ENCODE results near the gene CDH20. TPM values are rescaled to one million over a fixed set of nuclear protein-coding genes. Genes with fewer than 3 reads are reported as not detected.

CDH20 gene
- polyA plus RNA-seq, 1 donor (not counting 4 experiments of a cell fraction or from before 2014, with no cell fraction given): not detected

DNA sequence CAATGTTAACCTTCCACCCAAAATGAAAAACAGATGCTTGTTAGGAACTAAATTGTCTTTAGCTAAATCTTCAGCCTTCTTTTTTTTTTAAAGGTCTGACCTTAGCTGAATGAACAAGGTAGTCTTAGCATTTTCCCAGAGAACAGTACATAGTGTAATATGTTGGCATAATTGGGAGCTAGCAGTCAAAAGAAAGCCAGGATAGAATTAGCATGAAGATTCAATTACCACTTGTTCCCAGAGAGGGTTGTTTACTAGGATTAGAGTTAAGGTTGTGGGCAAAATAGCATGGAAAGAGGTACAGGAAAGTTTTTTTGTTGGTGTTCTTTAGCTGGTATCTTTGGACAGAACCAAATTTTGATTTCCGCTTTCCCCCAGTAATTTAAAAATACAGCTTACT is 6.9 kb downstream of the CDH20 start:
- H3K9me3 ChIP-seq (ENCODE audit: control insufficient read depth, low read depth, low read length): no peaks in the 10 kb centered on the region
- dilution Hi-C loops (cut with MboI; ENCODE audit: extremely low pct_ligation_motif_present, low sequenced_read_pairs): no loop called here
- H3K27me3 ChIP-seq (ENCODE audit: control insufficient read depth, extremely low read depth, insufficient read depth, low read length): peaks cover 3% of the 10 kb centered on the region
- H3K4me1 ChIP-seq (ENCODE audit: control insufficient read depth, extremely low read depth, insufficient read depth, low read length): no peaks in the 10 kb centered on the region
- TF ChIP-seq, protein P1, sequence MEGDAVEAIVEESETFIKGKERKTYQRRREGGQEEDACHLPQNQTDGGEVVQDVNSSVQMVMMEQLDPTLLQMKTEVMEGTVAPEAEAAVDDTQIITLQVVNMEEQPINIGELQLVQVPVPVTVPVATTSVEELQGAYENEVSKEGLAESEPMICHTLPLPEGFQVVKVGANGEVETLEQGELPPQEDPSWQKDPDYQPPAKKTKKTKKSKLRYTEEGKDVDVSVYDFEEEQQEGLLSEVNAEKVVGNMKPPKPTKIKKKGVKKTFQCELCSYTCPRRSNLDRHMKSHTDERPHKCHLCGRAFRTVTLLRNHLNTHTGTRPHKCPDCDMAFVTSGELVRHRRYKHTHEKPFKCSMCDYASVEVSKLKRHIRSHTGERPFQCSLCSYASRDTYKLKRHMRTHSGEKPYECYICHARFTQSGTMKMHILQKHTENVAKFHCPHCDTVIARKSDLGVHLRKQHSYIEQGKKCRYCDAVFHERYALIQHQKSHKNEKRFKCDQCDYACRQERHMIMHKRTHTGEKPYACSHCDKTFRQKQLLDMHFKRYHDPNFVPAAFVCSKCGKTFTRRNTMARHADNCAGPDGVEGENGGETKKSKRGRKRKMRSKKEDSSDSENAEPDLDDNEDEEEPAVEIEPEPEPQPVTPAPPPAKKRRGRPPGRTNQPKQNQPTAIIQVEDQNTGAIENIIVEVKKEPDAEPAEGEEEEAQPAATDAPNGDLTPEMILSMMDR (optimal IDR thresholded peaks at IDR 0.05 in 1 of 3, IDR thresholded peaks at IDR 0.05 in 1 of 3, conservative IDR thresholded peaks at IDR 0.05 in 1 of 3; ENCODE audit: extremely low read depth in 1 of 3, insufficient read depth in 2 of 3, low read length in 3 of 3): no peak
- no peak for TF ChIP-seq EZH2 (IDR thresholded peaks at IDR 0.05; ENCODE audit: low read length)
- no peak for DNase-seq (ENCODE audit: low read depth, low spot score)
- H4K20me1 ChIP-seq (ENCODE audit: control insufficient read depth, extremely low read depth, insufficient read depth, low read length): no peaks in the 10 kb centered on the region
- no peak for FAIRE-seq
- H3K9me1 ChIP-seq (ENCODE audit: control insufficient read depth, extremely low read depth, insufficient read depth, low read length): no peaks in the 10 kb centered on the region
- no peak overlapping the region for H3K4me2 ChIP-seq (ENCODE audit: control insufficient read depth, extremely low read depth, insufficient read depth, low read depth, low read length)
- no peaks in the 10 kb centered on the region for H3K36me3 ChIP-seq (ENCODE audit: control insufficient read depth in 2 of 2, extremely low read depth in 1 of 2, insufficient read depth in 2 of 2, low read length in 2 of 2)
- no peak overlapping the region for H3K27ac ChIP-seq (ENCODE audit: control insufficient read depth, insufficient read depth, low read length)
- no peak overlapping the region for H3K9ac ChIP-seq (ENCODE audit: control insufficient read depth, extremely low read depth, insufficient read depth, low read length)
- no peak overlapping the region for H2AFZ ChIP-seq (ENCODE audit: control insufficient read depth, low read length)
- no peaks in the 10 kb centered on the region for H3K79me2 ChIP-seq (ENCODE audit: control insufficient read depth, insufficient read depth, low read length)
- no peak overlapping the region for H3K4me3 ChIP-seq (ENCODE audit: control insufficient read depth in 2 of 3, extremely low read depth in 1 of 3, insufficient read depth in 2 of 3, low read depth in 1 of 3, low read length in 3 of 3)

DNA sequence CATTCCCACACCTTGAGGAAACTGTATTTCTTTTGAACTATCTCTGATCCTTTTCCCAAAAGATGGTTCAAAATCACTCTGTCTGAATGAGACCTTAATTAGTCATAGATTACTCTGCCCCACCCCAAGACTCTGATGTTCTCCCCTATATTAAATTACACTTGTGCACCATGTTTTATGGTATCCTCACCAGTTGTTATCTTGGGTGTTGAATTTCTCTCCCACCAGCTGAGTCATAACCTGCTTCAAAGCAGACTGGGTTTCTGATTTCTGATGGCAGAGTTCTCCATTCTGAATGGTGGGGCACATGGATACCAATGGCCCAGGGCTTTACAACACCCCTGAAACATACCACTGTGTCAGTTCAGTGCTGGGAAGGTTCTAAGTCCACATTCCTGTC is 15.0 kb downstream of the CDH20 start:
- DNase-seq (ENCODE audit: low read depth, low spot score) (no peak), FAIRE-seq (no peak)
- no peaks in the 10 kb centered on the region for H3K79me2 ChIP-seq (ENCODE audit: control insufficient read depth, insufficient read depth, low read length)
- H3K9me1 ChIP-seq (ENCODE audit: control insufficient read depth, extremely low read depth, insufficient read depth, low read length): no peaks in the 10 kb centered on the region
- H3K27ac ChIP-seq (ENCODE audit: control insufficient read depth, insufficient read depth, low read length): no peak overlapping the region
- no peaks in the 10 kb centered on the region for H3K4me1 ChIP-seq (ENCODE audit: control insufficient read depth, extremely low read depth, insufficient read depth, low read length)
- no peaks in the 10 kb centered on the region for H3K9me3 ChIP-seq (ENCODE audit: control insufficient read depth, low read depth, low read length)
- no peaks in the 10 kb centered on the region for H3K27me3 ChIP-seq (ENCODE audit: control insufficient read depth, extremely low read depth, insufficient read depth, low read length)
- no peaks in the 10 kb centered on the region for H4K20me1 ChIP-seq (ENCODE audit: control insufficient read depth, extremely low read depth, insufficient read depth, low read length)
- H2AFZ ChIP-seq (ENCODE audit: control insufficient read depth, low read length): no peak overlapping the region
- no peak overlapping the region for H3K4me3 ChIP-seq (ENCODE audit: control insufficient read depth in 2 of 3, extremely low read depth in 1 of 3, insufficient read depth in 2 of 3, low read depth in 1 of 3, low read length in 3 of 3)
- no peak overlapping the region for H3K4me2 ChIP-seq (ENCODE audit: control insufficient read depth, extremely low read depth, insufficient read depth, low read depth, low read length)
- H3K9ac ChIP-seq (ENCODE audit: control insufficient read depth, extremely low read depth, insufficient read depth, low read length): no peak overlapping the region
- H3K36me3 ChIP-seq (ENCODE audit: control insufficient read depth in 2 of 2, extremely low read depth in 1 of 2, insufficient read depth in 2 of 2, low read length in 2 of 2): no peaks in the 10 kb centered on the region
- TF ChIP-seq, protein P1 (optimal IDR thresholded peaks at IDR 0.05 in 1 of 3, IDR thresholded peaks at IDR 0.05 in 1 of 3, conservative IDR thresholded peaks at IDR 0.05 in 1 of 3; ENCODE audit: extremely low read depth in 1 of 3, insufficient read depth in 2 of 3, low read length in 3 of 3): no peak
- no peak for TF ChIP-seq EZH2 (IDR thresholded peaks at IDR 0.05; ENCODE audit: low read length)
- dilution Hi-C loops (cut with MboI; ENCODE audit: extremely low pct_ligation_motif_present, low sequenced_read_pairs): no loop called here
